ENCODE results near the gene SPINK8. TPM values are rescaled to one million over a fixed set of nuclear protein-coding genes. Genes with fewer than 3 reads are reported as not detected.

The SPINK8 gene
- total RNA-seq, 2 donors from 2014 or later, result not detected

GRCh38 chr3:48268381-48268935 is 65.0 kb downstream of the SPINK8 start:
- 95 to 96% methylated on average over 11 to 13 of the region's 13 CpGs for WGBS, 2 experiments (ENCODE audit: insufficient coverage in 1 of 2, insufficient read length in 1 of 2)
- no peak for DNase-seq
- H3K4me1 Mint-ChIP-seq, result peaks cover 12% of the 10 kb centered on the region
- no peaks in the 10 kb centered on the region for H3K27me3 Mint-ChIP-seq (ENCODE audit: insufficient read depth)
- peaks cover 78% of the 10 kb centered on the region for H3K36me3 Mint-ChIP-seq (ENCODE audit: low read depth)
- H3K9ac ChIP-seq (ENCODE audit: extremely low read depth, low read length, poor library complexity, severe bottlenecking), result no peak overlapping the region
- H3K9me3 ChIP-seq (ENCODE audit: control insufficient read depth, low read length), result peaks cover 26% of the 10 kb centered on the region
- peak overlapping the region; percentile 32 for H3K27ac ChIP-seq (ENCODE audit: low read depth, low read length)
- H3K27me3 ChIP-seq (ENCODE audit: control insufficient read depth, insufficient read depth, low read length, poor library complexity, severe bottlenecking), result no peaks in the 10 kb centered on the region
- H3K4me1 ChIP-seq (ENCODE audit: control insufficient read depth, insufficient read depth, low read length), result no peaks in the 10 kb centered on the region
- H3K36me3 ChIP-seq (ENCODE audit: control insufficient read depth, insufficient read depth, low read length), result peaks cover 56% of the 10 kb centered on the region
- peak overlapping the region; percentile 50 for H3K27ac Mint-ChIP-seq
- no peak for TF ChIP-seq CTCF (conservative IDR thresholded peaks at IDR 0.05)
- H3K4me3 ChIP-seq (ENCODE audit: low read length), result no peak overlapping the region
- H3K4me3 Mint-ChIP-seq, result no peak overlapping the region
- peaks cover 28% of the 10 kb centered on the region for H3K9me3 Mint-ChIP-seq

- H3K27ac Mint-ChIP-seq, result peak overlapping the region; percentile 50
Measured at GRCh38 chr3:48267782-48268181, 65.7 kb downstream of the SPINK8 start.

DNA sequence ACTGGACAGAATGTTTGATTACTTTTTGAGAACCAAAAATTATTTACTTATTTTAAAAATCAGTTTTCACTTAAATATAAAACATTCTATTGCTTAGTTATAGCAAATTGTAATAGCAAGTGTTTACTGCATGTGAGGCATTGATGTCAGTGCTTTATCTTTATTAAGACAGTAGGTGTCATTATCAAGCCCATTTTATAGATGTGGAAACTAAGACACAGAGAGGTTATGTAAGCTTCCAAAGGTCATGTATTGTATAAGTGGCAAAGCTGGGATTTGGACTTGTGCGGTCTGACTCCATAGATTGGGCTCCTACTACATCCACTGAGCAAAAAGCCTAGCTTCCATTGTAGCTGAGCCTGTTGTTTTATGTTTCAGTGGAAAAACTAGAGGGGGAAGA is 74.9 kb downstream of the SPINK8 start:
- no peaks in the 10 kb centered on the region for H3K27me3 Mint-ChIP-seq (ENCODE audit: insufficient read depth)
- Histone ChIP-seq H3K27me3 (ENCODE audit: control insufficient read depth, insufficient read depth, low read length, poor library complexity, severe bottlenecking) (no peaks in the 10 kb centered on the region), H3K36me3 (ENCODE audit: control insufficient read depth, insufficient read depth, low read length) (peaks cover 61% of the 10 kb centered on the region), H3K4me1 (ENCODE audit: control insufficient read depth, insufficient read depth, low read length) (no peaks in the 10 kb centered on the region), H3K9me3 (ENCODE audit: control insufficient read depth, low read length) (peaks cover 13% of the 10 kb centered on the region), H3K27ac (ENCODE audit: low read depth, low read length) (no peak overlapping the region), H3K4me3 (ENCODE audit: low read length) (no peak overlapping the region), H3K9ac (ENCODE audit: extremely low read depth, low read length, poor library complexity, severe bottlenecking) (no peak overlapping the region)
- peaks cover 11% of the 10 kb centered on the region for H3K9me3 Mint-ChIP-seq
- peaks cover 80% of the 10 kb centered on the region for H3K36me3 Mint-ChIP-seq (ENCODE audit: low read depth)
- no peak for DNase-seq
- WGBS, 2 experiments (ENCODE audit: insufficient coverage in 1 of 2, insufficient read length in 1 of 2), result 96% methylated on average over 1 of the region's 1 CpG; no CpG with 5 or more reads in 1 of the 2 experiments
- H3K27ac Mint-ChIP-seq, result peak overlapping the region; percentile 32
- H3K4me3 Mint-ChIP-seq, result no peak overlapping the region
- no peaks in the 10 kb centered on the region for H3K4me1 Mint-ChIP-seq
- no peak for TF ChIP-seq CTCF (conservative IDR thresholded peaks at IDR 0.05)

More at GRCh38 chr3:48267782-48268181, 65.7 kb downstream of the SPINK8 start:
- peaks cover 21% of the 10 kb centered on the region for H3K9me3 ChIP-seq (ENCODE audit: control insufficient read depth, low read length)
- Mint-ChIP-seq H3K27me3 (ENCODE audit: insufficient read depth) (no peaks in the 10 kb centered on the region), H3K4me1 (peaks cover 11% of the 10 kb centered on the region), H3K36me3 (ENCODE audit: low read depth) (peaks cover 80% of the 10 kb centered on the region), H3K4me3 (no peak overlapping the region), H3K9me3 (peaks cover 25% of the 10 kb centered on the region)
- no peak overlapping the region for H3K9ac ChIP-seq (ENCODE audit: extremely low read depth, low read length, poor library complexity, severe bottlenecking)
- H3K36me3 ChIP-seq (ENCODE audit: control insufficient read depth, insufficient read depth, low read length), result peaks cover 58% of the 10 kb centered on the region
- no peak overlapping the region for H3K27ac ChIP-seq (ENCODE audit: low read depth, low read length)
- H3K27me3 ChIP-seq (ENCODE audit: control insufficient read depth, insufficient read depth, low read length, poor library complexity, severe bottlenecking), result no peaks in the 10 kb centered on the region
- TF ChIP-seq CTCF (conservative IDR thresholded peaks at IDR 0.05), result no peak
- whole genome bisulfite sequencing, 2 experiments (ENCODE audit: insufficient coverage in 1 of 2, insufficient read length in 1 of 2), result 79 to 100% methylated on average over 2 of the region's 2 CpGs
- no peak overlapping the region for H3K4me3 ChIP-seq (ENCODE audit: low read length)
- no peak for DNase-seq
- no peaks in the 10 kb centered on the region for H3K4me1 ChIP-seq (ENCODE audit: control insufficient read depth, insufficient read depth, low read length)

Small RNA genes lying within 50 kb of the gene (microRNA-seq; reads per million reads assigned to microRNA genes)
- gene MIR2115 (ENCODE audit: borderline microRNAs expressed), result not detected

Other genes with a start within 250 kb of the SPINK8 start
- 10 to 100 TPM; 40.4 to 50.9 TPM for gene CDC25A, start 145.2 kb downstream of the SPINK8 start, total RNA-seq
- gene CAMP, start 110.2 kb downstream of the SPINK8 start, total RNA-seq, result not detected
- gene ZNF589, start 92.6 kb downstream of the SPINK8 start, total RNA-seq, result 10 to 100 TPM; 39.0 to 44.3 TPM
- 10 to 100 TPM; 27.7 to 30.2 TPM for gene NME6, start 32.3 kb downstream of the SPINK8 start, total RNA-seq
- 1 to 10 TPM in 1 of 2 donors, under 1 TPM in 1; 0.13 to 1.4 TPM for gene FBXW12, start 38.6 kb upstream of the SPINK8 start, total RNA-seq
- 100 to 1,000 TPM; 175 to 216 TPM for gene PLXNB1, start 96.4 kb upstream of the SPINK8 start, total RNA-seq
- gene CCDC51, start 106.5 kb upstream of the SPINK8 start, total RNA-seq, result 10 to 100 TPM; 14.5 to 14.6 TPM
- gene TMA7, start 106.6 kb upstream of the SPINK8 start, total RNA-seq, result 100 to 1,000 TPM; 290 to 326 TPM
- gene ATRIP, start 113.1 kb upstream of the SPINK8 start, total RNA-seq, result 10 to 100 TPM; 11.7 to 16.1 TPM
- gene SHISA5, start 170.5 kb upstream of the SPINK8 start, total RNA-seq, result 100 to 1,000 TPM; 192 to 193 TPM
- gene PFKFB4, start 223.1 kb upstream of the SPINK8 start, total RNA-seq, result 10 to 100 TPM; 12.6 to 19.0 TPM
- gene UCN2, start 230.1 kb upstream of the SPINK8 start, total RNA-seq, result not detected

Data from endodermal cell (in vitro differentiated cells).